Caco-2 (cell line): ENCODE data around the gene DYRK1A. TPM values are rescaled to one million over a fixed set of nuclear protein-coding genes. Genes with fewer than 3 reads are reported as not detected.

Experiments
- BruUV-seq: library from RNA; stranded (reverse); fragments of 400-500 nt; replicated peaks from 2 replicates; lab custom pipeline; 2021; lab: Mats Ljungman, UMichigan
- CTCF ChIA-PET: fragments of 300-600 bp; sonication (Branson Sonifier 250); formaldehyde crosslinking; loops from one replicate; lab custom pipeline; 2022; ENCODE audit warnings: antibody characterized with exemption; lab: Charles Lee
- POLR2A ChIA-PET: fragments of 300-600 bp; sonication (Branson Sonifier 250); formaldehyde crosslinking; loops from one replicate; lab custom pipeline; 2022; ENCODE audit warnings: antibody characterized with exemption; lab: Charles Lee
- DNase-seq, 2 experiments: peaks; one replicate each; pipeline versions ENCODE4 v3.0.0 to v3.0.0-alpha.2; 2020 to 2022
- H3K27me3 ChIP-seq: replicated peaks from 2 replicates; pipeline ENCODE4 v1.6.0; 2011; ENCODE audit warnings: low read length; ENCODE audit not compliant: control insufficient read depth, insufficient read depth
- H3K36me3 ChIP-seq: 2 replicates; pipeline ENCODE4 v1.5.1; 2011; ENCODE audit warnings: low read length; ENCODE audit not compliant: control insufficient read depth, insufficient read depth
- H3K4me1 ChIP-seq: fragments of 250-450 bp; sonication (Bioruptor Pico); 2 replicates; pipeline ENCODE4 v1.5.1; 2020; ENCODE audit warnings: mild to moderate bottlenecking
- H3K4me3 ChIP-seq: 2 replicates; pipeline ENCODE4 v1.5.1; 2011; ENCODE audit warnings: low read depth, mild to moderate bottlenecking, control low read depth, low read length
- H3K9me3 ChIP-seq: fragments of 250-450 bp; sonication (Bioruptor Pico); 2 replicates; pipeline ENCODE4 v1.5.1; 2020; ENCODE audit warnings: mild to moderate bottlenecking, moderate library complexity
- H3K27ac Mint-ChIP-seq: one replicate; pipeline ENCODE4 v1.8.0; 2022; ENCODE audit warnings: mixed read lengths; ENCODE audit not compliant: unreplicated experiment
- H3K27me3 Mint-ChIP-seq: one replicate; pipeline ENCODE4 v1.8.0; 2022; ENCODE audit warnings: mixed read lengths; ENCODE audit not compliant: insufficient read depth, unreplicated experiment
- H3K36me3 Mint-ChIP-seq: one replicate; pipeline ENCODE4 v1.8.0; 2022; ENCODE audit warnings: mild to moderate bottlenecking, mixed read lengths; ENCODE audit not compliant: insufficient read depth, unreplicated experiment
- H3K4me1 Mint-ChIP-seq: one replicate; pipeline ENCODE4 v1.8.0; 2022; ENCODE audit warnings: low read depth, mixed read lengths; ENCODE audit not compliant: unreplicated experiment
- H3K4me3 Mint-ChIP-seq: one replicate; pipeline ENCODE4 v1.8.0; 2022; ENCODE audit warnings: mild to moderate bottlenecking, moderate library complexity, mixed read lengths; ENCODE audit not compliant: unreplicated experiment
- H3K9me3 Mint-ChIP-seq: one replicate; pipeline ENCODE4 v1.8.0; 2022; ENCODE audit warnings: mixed read lengths; ENCODE audit not compliant: unreplicated experiment
- CTCF ChIP-seq, 2 experiments: fragments of 200-600 bp in 1 of 2; IDR thresholded peaks; 1 replicate in 1 of 2; 2 replicates in 1 of 2; pipeline versions ENCODE4 v1.5.1 to v1.8.0; 2011 to 2022; ENCODE audit warnings: antibody characterized with exemption in 1 of 2, control low read depth in 1 of 2, inconsistent platforms in 1 of 2, low read depth in 1 of 2, low read length in 1 of 2, mild to moderate bottlenecking in 1 of 2, moderate library complexity in 1 of 2; ENCODE audit not compliant: insufficient read depth in 1 of 2, severe bottlenecking in 1 of 2, unreplicated experiment in 1 of 2
- intact Hi-C: fragments of 100-400 bp; cut with micrococcal nuclease; formaldehyde crosslinking; loops from one replicate; pipeline ENCODE4 v1.10.0; 2022; ENCODE audit not compliant: unreplicated experiment
- total RNA-seq: library from RNA; stranded (reverse); gene quantifications from 2 replicates; pipeline ENCODE4 v1.2.3, GENCODE V29; 2022

The DYRK1A gene
- total RNA-seq, 1 experiment from 2014 or later, result 50.9 TPM

- Histone ChIP-seq H3K36me3 (no peaks in the 10 kb centered on the region), H3K4me3 (no peak overlapping the region), H3K9me3 (no peaks in the 10 kb centered on the region), H3K4me1 (peaks cover 9% of the 10 kb centered on the region; the same call in 1 of the 2 replicates), H3K27me3 (no peaks in the 10 kb centered on the region)
- Mint-ChIP-seq H3K36me3 (peaks cover 6% of the 10 kb centered on the region), H3K27ac (no peak overlapping the region), H3K4me3 (no peak overlapping the region), H3K9me3 (no peaks in the 10 kb centered on the region), H3K4me1 (peaks cover 41% of the 10 kb centered on the region), H3K27me3 (no peaks in the 10 kb centered on the region)
- no TSS peak for BruUV-seq
- ChIA-PET POLR2A (no interaction called here), CTCF (no interaction called here)
- intact Hi-C loops, result no loop called here
- TF ChIP-seq CTCF (IDR thresholded peaks at IDR 0.05; ENCODE audit: insufficient read depth in 1 of 2, low read depth in 1 of 2, low read length in 1 of 2, severe bottlenecking in 1 of 2, unreplicated experiment in 1 of 2), result no peak
- DNase-seq, result no peak
These were observed 17.3 kb downstream of the DYRK1A start for GRCh38 chr21:37383784-37384311.

- H3K36me3 ChIP-seq, result no peaks in the 10 kb centered on the region
These were observed 17.8 kb downstream of the DYRK1A start for GRCh38 chr21:37384416-37384815.

GRCh38 chr21:37385179-37385765 lies 18.7 kb downstream of the DYRK1A start:
- intact Hi-C loops, result no loop called here
- no TSS peak for BruUV-seq
- no peak for TF ChIP-seq CTCF (IDR thresholded peaks at IDR 0.05; ENCODE audit: insufficient read depth in 1 of 2, low read depth in 1 of 2, low read length in 1 of 2, severe bottlenecking in 1 of 2, unreplicated experiment in 1 of 2)

More at GRCh38 chr21:37384416-37384815, 17.8 kb downstream of the DYRK1A start:
- H3K27ac Mint-ChIP-seq, result no peak overlapping the region
- BruUV-seq, result no TSS peak
- CTCF ChIA-PET, result no interaction called here
- peaks cover 35% of the 10 kb centered on the region for H3K4me1 Mint-ChIP-seq
- DNase-seq, result no peak
- H3K9me3 Mint-ChIP-seq, result no peaks in the 10 kb centered on the region
- H3K9me3 ChIP-seq, result no peaks in the 10 kb centered on the region
- intact Hi-C loops, result no loop called here
- no peaks in the 10 kb centered on the region for H3K27me3 ChIP-seq
- H3K27me3 Mint-ChIP-seq, result no peaks in the 10 kb centered on the region
- H3K4me1 ChIP-seq, result peaks cover 9% of the 10 kb centered on the region; the same call in 1 of the 2 replicates
- no peak for TF ChIP-seq CTCF (IDR thresholded peaks at IDR 0.05; ENCODE audit: insufficient read depth in 1 of 2, low read depth in 1 of 2, low read length in 1 of 2, severe bottlenecking in 1 of 2, unreplicated experiment in 1 of 2)
- peaks cover 7% of the 10 kb centered on the region for H3K36me3 Mint-ChIP-seq
- POLR2A ChIA-PET, result no interaction called here
- no peak overlapping the region for H3K4me3 ChIP-seq
- no peak overlapping the region for H3K4me3 Mint-ChIP-seq

More at GRCh38 chr21:37385179-37385765, 18.7 kb downstream of the DYRK1A start:
- Histone ChIP-seq H3K4me1 (peaks cover 9% of the 10 kb centered on the region; the same call in 1 of the 2 replicates), H3K9me3 (no peaks in the 10 kb centered on the region), H3K36me3 (no peaks in the 10 kb centered on the region), H3K4me3 (no peak overlapping the region), H3K27me3 (no peaks in the 10 kb centered on the region)
- no peak overlapping the region for H3K4me3 Mint-ChIP-seq
- H3K4me1 Mint-ChIP-seq, result peaks cover 31% of the 10 kb centered on the region
- CTCF ChIA-PET, result no interaction called here
- no peak for DNase-seq
- H3K36me3 Mint-ChIP-seq, result peaks cover 15% of the 10 kb centered on the region
- no peaks in the 10 kb centered on the region for H3K9me3 Mint-ChIP-seq
- H3K27ac Mint-ChIP-seq, result no peak overlapping the region
- POLR2A ChIA-PET, result no interaction called here
- H3K27me3 Mint-ChIP-seq, result no peaks in the 10 kb centered on the region
